HEK293 (cell line): ENCODE results near the gene GBX2.

ENCODE experiments used
- CTCF ChIA-PET: fragments of 350-600 bp; formaldehyde crosslinking; extraction: SDS; loops from one replicate; lab custom pipeline; 2021; ENCODE audit warnings: antibody characterized with exemption; lab: Yijun Ruan, JAX
- POLR2A ChIA-PET: fragments of 300-600 bp; formaldehyde crosslinking; extraction: SDS; loops from one replicate; lab custom pipeline; 2020; ENCODE audit warnings: antibody characterized with exemption, inconsistent platforms; lab: Yijun Ruan, JAX
- H3K27ac ChIP-seq: fragments of 200-500 bp; sonication (Bioruptor generic); 2 replicates; pipeline ENCODE4 v1.5.1; 2014; ENCODE audit warnings: low read depth, low read length, control low read depth, inconsistent platforms; ENCODE audit errors: extremely low read depth
- H3K36me3 ChIP-seq, 2 experiments: fragments of 200-500 bp in 1 of 2; sonication (Bioruptor generic) in 1 of 2; 1 replicate in 1 of 2; 2 replicates in 1 of 2; pipeline ENCODE4 v1.5.1; 2014 to 2017; ENCODE audit warnings: inconsistent platforms in 2 of 2, low read length in 2 of 2; ENCODE audit not compliant: control insufficient read depth in 2 of 2, insufficient read depth in 1 of 2
- H3K4me1 ChIP-seq: fragments of 200-500 bp; sonication (Bioruptor generic); 2 replicates; pipeline ENCODE4 v1.5.1; 2014; ENCODE audit warnings: mild to moderate bottlenecking, low read length, inconsistent platforms; ENCODE audit not compliant: control insufficient read depth, insufficient read depth
- H3K4me3 ChIP-seq: 2 replicates; pipeline ENCODE4 v1.5.1; 2011; ENCODE audit warnings: low read depth, mild to moderate bottlenecking, control low read depth, low read length, moderate library complexity
- H3K9me3 ChIP-seq: fragments of 200-500 bp; sonication (Bioruptor generic); 2 replicates; pipeline ENCODE4 v1.5.1; 2014; ENCODE audit warnings: low read depth, low read length, inconsistent platforms; ENCODE audit not compliant: control insufficient read depth, insufficient read depth
- BCL11B ChIP-seq: fragments of 450-650 bp; formaldehyde crosslinking; IDR thresholded peaks from 2 replicates; pipeline ENCODE4 v1.5.1; 2016; ENCODE audit warnings: low read depth, missing biosample characterization, missing genetic modification characterization
- FEZF1 ChIP-seq: fragments of 450-650 bp; formaldehyde crosslinking; IDR thresholded peaks from 2 replicates; pipeline ENCODE4 v1.5.1; 2016; ENCODE audit warnings: missing biosample characterization, missing genetic modification characterization
- GLI2 ChIP-seq: fragments of 450-650 bp; formaldehyde crosslinking; IDR thresholded peaks from 2 replicates; pipeline ENCODE4; 2017; ENCODE audit warnings: missing biosample characterization, missing genetic modification characterization, low read depth, borderline replicate concordance
- GLIS1 ChIP-seq: fragments of 450-650 bp; formaldehyde crosslinking; IDR thresholded peaks from 2 replicates; pipeline ENCODE4 v1.5.1; 2016; ENCODE audit warnings: missing biosample characterization, missing genetic modification characterization
- HOXA7 ChIP-seq: sonication (generic); formaldehyde crosslinking; IDR thresholded peaks from 2 replicates; pipeline ENCODE4 v1.8.1; 2022; ENCODE audit warnings: missing genetic modification reagents, borderline replicate concordance
- KLF1 ChIP-seq: fragments of 450-650 bp; formaldehyde crosslinking; IDR thresholded peaks from 2 replicates; pipeline ENCODE4 v1.5.1; 2016; ENCODE audit warnings: missing biosample characterization, missing genetic modification characterization
- SCRT2 ChIP-seq: fragments of 450-650 bp; formaldehyde crosslinking; IDR thresholded peaks from 2 replicates; pipeline ENCODE4 v1.5.1; 2016; ENCODE audit warnings: missing biosample characterization, missing genetic modification characterization
- ZBTB17 ChIP-seq: fragments of 450-650 bp; formaldehyde crosslinking; IDR thresholded peaks from 2 replicates; pipeline ENCODE4 v1.5.1; 2016; ENCODE audit warnings: missing biosample characterization, missing genetic modification characterization
- ZBTB21 ChIP-seq: fragments of 450-650 bp; formaldehyde crosslinking; IDR thresholded peaks from 2 replicates; pipeline ENCODE4 v1.5.1; 2017; ENCODE audit warnings: missing biosample characterization, missing genetic modification characterization
- ZBTB7A ChIP-seq: fragments of 450-650 bp; formaldehyde crosslinking; IDR thresholded peaks from 2 replicates; pipeline ENCODE4 v1.5.1; 2016; ENCODE audit warnings: low read depth, missing biosample characterization, missing genetic modification characterization
- ZNF132 ChIP-seq: fragments of 450-650 bp; formaldehyde crosslinking; IDR thresholded peaks from 2 replicates; pipeline ENCODE4 v1.5.1; 2017; ENCODE audit warnings: missing biosample characterization, missing genetic modification characterization, borderline replicate concordance
- ZNF146 ChIP-seq: fragments of 450-650 bp; formaldehyde crosslinking; IDR thresholded peaks from 2 replicates; pipeline ENCODE4 v1.5.1; 2016; ENCODE audit warnings: missing biosample characterization, missing genetic modification characterization
- ZNF223 ChIP-seq: fragments of 450-650 bp; formaldehyde crosslinking; IDR thresholded peaks from 2 replicates; pipeline ENCODE4 v1.5.1; 2016; ENCODE audit warnings: missing biosample characterization, missing genetic modification characterization
- ZNF24 ChIP-seq: fragments of 450-650 bp; formaldehyde crosslinking; IDR thresholded peaks from 2 replicates; pipeline ENCODE4 v1.5.1; 2016; ENCODE audit warnings: missing biosample characterization, missing genetic modification characterization
- ZNF404 ChIP-seq: fragments of 450-650 bp; formaldehyde crosslinking; IDR thresholded peaks from 2 replicates; pipeline ENCODE4 v1.5.1; 2017; ENCODE audit warnings: missing biosample characterization, missing genetic modification characterization
- ZNF433 ChIP-seq: fragments of 450-650 bp; formaldehyde crosslinking; IDR thresholded peaks from 2 replicates; pipeline ENCODE4 v1.5.1; 2016; ENCODE audit warnings: missing biosample characterization, missing genetic modification characterization, low read depth
- ZNF610 ChIP-seq: fragments of 450-650 bp; formaldehyde crosslinking; IDR thresholded peaks from 2 replicates; pipeline ENCODE4 v1.5.1; 2016; ENCODE audit warnings: missing biosample characterization, missing genetic modification characterization, borderline replicate concordance
- ZNF785 ChIP-seq: fragments of 450-650 bp; formaldehyde crosslinking; IDR thresholded peaks from 2 replicates; pipeline ENCODE4 v1.5.1; 2016; ENCODE audit warnings: missing biosample characterization, missing genetic modification characterization
- ZNF792 ChIP-seq: fragments of 450-650 bp; formaldehyde crosslinking; IDR thresholded peaks from 2 replicates; pipeline ENCODE4 v1.5.1; 2016; ENCODE audit warnings: missing biosample characterization, missing genetic modification characterization
- ZSCAN23 ChIP-seq: fragments of 450-650 bp; formaldehyde crosslinking; IDR thresholded peaks from 2 replicates; pipeline ENCODE4 v1.5.1; 2016; ENCODE audit warnings: missing biosample characterization, missing genetic modification characterization
- TF ChIP-seq, protein P1 (sequence below): fragments of 450-650 bp; formaldehyde crosslinking; IDR thresholded peaks from 2 replicates; pipeline ENCODE4 v1.5.1; 2017; ENCODE audit warnings: missing biosample characterization, missing genetic modification characterization
- TF ChIP-seq, protein P2 (sequence below): fragments of 450-650 bp; formaldehyde crosslinking; IDR thresholded peaks from 2 replicates; pipeline ENCODE4 v1.5.1; 2016; ENCODE audit warnings: missing biosample characterization, missing genetic modification characterization
- TF ChIP-seq, protein P3 (sequence below): fragments of 450-650 bp; formaldehyde crosslinking; IDR thresholded peaks from 2 replicates; pipeline ENCODE4 v1.5.1; 2016; ENCODE audit warnings: missing biosample characterization, missing genetic modification characterization, borderline replicate concordance
- TF ChIP-seq, protein P4 (sequence below): fragments of 450-650 bp; formaldehyde crosslinking; IDR thresholded peaks from 2 replicates; pipeline ENCODE4 v1.5.1; 2016; ENCODE audit warnings: missing biosample characterization, missing genetic modification characterization
- TF ChIP-seq, protein P5 (sequence below): fragments of 450-650 bp; formaldehyde crosslinking; IDR thresholded peaks from 2 replicates; pipeline ENCODE4 v1.5.1; 2016; ENCODE audit warnings: missing biosample characterization, missing genetic modification characterization

The GBX2 gene

DNA sequence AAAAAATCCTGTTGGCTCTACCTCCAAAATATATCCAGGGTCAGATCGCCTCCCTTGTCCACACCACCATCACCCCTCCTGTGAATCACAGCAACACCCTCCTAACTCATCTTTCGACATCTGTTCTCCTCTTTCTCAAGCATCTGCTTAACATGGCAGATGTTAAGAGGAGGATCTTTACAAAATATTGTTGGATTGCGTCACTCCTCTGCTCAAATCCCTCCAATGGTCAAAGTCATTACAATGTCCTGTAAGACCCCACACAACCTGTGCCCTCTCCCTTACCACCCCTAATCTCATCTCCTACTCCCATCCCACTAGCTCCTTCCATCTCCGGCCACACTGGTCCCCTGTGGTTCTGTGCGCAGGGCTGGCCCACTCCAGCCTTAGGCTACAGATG, 36.8 kb upstream of the GBX2 start (continued):
- TF ChIP-seq ZNF792 (tag by site-specific recombination): no peak
- TF ChIP-seq, protein P1, sequence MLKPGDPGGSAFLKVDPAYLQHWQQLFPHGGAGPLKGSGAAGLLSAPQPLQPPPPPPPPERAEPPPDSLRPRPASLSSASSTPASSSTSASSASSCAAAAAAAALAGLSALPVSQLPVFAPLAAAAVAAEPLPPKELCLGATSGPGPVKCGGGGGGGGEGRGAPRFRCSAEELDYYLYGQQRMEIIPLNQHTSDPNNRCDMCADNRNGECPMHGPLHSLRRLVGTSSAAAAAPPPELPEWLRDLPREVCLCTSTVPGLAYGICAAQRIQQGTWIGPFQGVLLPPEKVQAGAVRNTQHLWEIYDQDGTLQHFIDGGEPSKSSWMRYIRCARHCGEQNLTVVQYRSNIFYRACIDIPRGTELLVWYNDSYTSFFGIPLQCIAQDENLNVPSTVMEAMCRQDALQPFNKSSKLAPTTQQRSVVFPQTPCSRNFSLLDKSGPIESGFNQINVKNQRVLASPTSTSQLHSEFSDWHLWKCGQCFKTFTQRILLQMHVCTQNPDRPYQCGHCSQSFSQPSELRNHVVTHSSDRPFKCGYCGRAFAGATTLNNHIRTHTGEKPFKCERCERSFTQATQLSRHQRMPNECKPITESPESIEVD: no peak
- no peak for TF ChIP-seq BCL11B (tag by site-specific recombination)
- TF ChIP-seq ZSCAN23 (tag by site-specific recombination): no peak
- TF ChIP-seq, protein P2, sequence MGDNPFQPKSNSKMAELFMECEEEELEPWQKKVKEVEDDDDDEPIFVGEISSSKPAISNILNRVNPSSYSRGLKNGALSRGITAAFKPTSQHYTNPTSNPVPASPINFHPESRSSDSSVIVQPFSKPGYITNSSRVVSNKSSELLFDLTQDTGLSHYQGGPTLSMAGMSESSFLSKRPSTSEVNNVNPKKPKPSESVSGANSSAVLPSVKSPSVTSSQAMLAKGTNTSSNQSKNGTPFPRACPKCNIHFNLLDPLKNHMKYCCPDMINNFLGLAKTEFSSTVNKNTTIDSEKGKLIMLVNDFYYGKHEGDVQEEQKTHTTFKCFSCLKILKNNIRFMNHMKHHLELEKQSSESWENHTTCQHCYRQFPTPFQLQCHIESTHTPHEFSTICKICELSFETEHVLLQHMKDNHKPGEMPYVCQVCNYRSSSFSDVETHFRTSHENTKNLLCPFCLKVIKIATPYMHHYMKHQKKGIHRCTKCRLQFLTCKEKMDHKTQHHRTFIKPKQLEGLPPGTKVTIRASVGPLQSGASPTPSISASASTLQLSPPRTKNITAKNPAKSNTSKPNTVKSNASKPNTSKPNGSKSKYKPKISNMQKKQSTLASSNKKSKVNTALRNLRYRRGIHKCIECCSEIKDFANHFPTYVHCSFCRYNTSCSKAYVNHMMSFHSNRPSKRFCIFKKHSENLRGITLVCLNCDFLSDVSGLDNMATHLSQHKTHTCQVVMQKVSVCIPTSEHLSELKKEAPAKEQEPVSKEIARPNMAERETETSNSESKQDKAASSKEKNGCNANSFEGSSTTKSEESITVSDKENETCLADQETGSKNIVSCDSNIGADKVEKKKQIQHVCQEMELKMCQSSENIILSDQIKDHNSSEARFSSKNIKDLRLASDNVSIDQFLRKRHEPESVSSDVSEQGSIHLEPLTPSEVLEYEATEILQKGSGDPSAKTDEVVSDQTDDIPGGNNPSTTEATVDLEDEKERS: no peak
- TF ChIP-seq ZBTB7A: no peak
- TF ChIP-seq, protein P3, sequence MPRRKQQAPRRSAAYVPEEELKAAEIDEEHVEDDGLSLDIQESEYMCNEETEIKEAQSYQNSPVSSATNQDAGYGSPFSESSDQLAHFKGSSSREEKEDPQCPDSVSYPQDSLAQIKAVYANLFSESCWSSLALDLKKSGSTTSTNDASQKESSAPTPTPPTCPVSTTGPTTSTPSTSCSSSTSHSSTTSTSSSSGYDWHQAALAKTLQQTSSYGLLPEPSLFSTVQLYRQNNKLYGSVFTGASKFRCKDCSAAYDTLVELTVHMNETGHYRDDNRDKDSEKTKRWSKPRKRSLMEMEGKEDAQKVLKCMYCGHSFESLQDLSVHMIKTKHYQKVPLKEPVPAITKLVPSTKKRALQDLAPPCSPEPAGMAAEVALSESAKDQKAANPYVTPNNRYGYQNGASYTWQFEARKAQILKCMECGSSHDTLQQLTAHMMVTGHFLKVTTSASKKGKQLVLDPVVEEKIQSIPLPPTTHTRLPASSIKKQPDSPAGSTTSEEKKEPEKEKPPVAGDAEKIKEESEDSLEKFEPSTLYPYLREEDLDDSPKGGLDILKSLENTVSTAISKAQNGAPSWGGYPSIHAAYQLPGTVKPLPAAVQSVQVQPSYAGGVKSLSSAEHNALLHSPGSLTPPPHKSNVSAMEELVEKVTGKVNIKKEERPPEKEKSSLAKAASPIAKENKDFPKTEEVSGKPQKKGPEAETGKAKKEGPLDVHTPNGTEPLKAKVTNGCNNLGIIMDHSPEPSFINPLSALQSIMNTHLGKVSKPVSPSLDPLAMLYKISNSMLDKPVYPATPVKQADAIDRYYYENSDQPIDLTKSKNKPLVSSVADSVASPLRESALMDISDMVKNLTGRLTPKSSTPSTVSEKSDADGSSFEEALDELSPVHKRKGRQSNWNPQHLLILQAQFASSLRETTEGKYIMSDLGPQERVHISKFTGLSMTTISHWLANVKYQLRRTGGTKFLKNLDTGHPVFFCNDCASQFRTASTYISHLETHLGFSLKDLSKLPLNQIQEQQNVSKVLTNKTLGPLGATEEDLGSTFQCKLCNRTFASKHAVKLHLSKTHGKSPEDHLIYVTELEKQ (tag by site-specific recombination): no peak

DNA sequence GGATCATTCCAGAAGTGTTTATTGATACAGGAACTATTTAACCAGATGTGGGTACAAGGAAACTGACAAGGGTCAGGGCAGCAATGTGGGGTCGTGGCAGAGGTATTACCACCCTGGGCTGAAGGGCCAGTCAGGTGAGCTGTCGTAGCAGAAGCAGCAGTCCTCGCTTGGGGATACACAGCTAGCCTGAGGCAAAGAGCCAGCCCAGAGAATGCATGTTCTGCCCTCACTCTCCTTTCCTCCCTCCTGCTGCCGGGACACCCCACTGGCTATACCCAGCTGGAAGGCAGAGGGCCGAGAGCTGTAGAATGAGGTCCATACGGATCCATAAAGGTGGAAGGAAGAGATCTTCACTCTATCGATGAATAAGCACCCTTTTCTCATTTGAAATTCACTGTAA, 32.2 kb upstream of the GBX2 start:
- POLR2A ChIA-PET: no interaction called here
- Histone ChIP-seq H3K27ac (no peak overlapping the region), H3K9me3 (no peaks in the 10 kb centered on the region), H3K36me3 (no peaks in the 10 kb centered on the region), H3K4me1 (no peaks in the 10 kb centered on the region), H3K4me3 (no peak overlapping the region)
- CTCF ChIA-PET: interaction anchor here (0.6 to 1.2 kb wide), 4 partner anchors 9 to 421 kb away, joined by 3 to 4 read pairs (median 3); no protein-coding TSS in a partner anchor
- TF ChIP-seq ZBTB21 (tag by site-specific recombination): no peak
- no peak for TF ChIP-seq ZNF785 (tag by site-specific recombination)
- TF ChIP-seq GLIS1 (tag by site-specific recombination): no peak
- no peak for TF ChIP-seq HOXA7 (CRISPR knock-in tag)
- TF ChIP-seq, protein P4, sequence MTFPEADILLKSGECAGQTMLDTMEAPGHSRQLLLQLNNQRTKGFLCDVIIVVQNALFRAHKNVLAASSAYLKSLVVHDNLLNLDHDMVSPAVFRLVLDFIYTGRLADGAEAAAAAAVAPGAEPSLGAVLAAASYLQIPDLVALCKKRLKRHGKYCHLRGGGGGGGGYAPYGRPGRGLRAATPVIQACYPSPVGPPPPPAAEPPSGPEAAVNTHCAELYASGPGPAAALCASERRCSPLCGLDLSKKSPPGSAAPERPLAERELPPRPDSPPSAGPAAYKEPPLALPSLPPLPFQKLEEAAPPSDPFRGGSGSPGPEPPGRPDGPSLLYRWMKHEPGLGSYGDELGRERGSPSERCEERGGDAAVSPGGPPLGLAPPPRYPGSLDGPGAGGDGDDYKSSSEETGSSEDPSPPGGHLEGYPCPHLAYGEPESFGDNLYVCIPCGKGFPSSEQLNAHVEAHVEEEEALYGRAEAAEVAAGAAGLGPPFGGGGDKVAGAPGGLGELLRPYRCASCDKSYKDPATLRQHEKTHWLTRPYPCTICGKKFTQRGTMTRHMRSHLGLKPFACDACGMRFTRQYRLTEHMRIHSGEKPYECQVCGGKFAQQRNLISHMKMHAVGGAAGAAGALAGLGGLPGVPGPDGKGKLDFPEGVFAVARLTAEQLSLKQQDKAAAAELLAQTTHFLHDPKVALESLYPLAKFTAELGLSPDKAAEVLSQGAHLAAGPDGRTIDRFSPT (tag by site-specific recombination): no peak
- TF ChIP-seq, protein P5, sequence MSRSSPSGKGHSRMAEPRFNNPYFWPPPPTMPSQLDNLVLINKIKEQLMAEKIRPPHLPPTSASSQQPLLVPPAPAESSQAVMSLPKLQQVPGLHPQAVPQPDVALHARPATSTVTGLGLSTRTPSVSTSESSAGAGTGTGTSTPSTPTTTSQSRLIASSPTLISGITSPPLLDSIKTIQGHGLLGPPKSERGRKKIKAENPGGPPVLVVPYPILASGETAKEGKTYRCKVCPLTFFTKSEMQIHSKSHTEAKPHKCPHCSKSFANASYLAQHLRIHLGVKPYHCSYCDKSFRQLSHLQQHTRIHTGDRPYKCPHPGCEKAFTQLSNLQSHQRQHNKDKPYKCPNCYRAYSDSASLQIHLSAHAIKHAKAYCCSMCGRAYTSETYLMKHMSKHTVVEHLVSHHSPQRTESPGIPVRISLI: no peak
- no peak for TF ChIP-seq ZNF24 (tag by site-specific recombination)
- TF ChIP-seq ZNF433 (tag by site-specific recombination): no peak
- no peak for TF ChIP-seq ZNF132 (tag by site-specific recombination)
- no peak for TF ChIP-seq ZNF610 (tag by site-specific recombination)
- TF ChIP-seq ZNF223: no peak
- no peak for TF ChIP-seq ZNF404 (tag by site-specific recombination)
- TF ChIP-seq KLF1 (tag by site-specific recombination): no peak
- no peak for TF ChIP-seq ZBTB17
- TF ChIP-seq ZNF146: no peak
- TF ChIP-seq SCRT2: no peak
- no peak for TF ChIP-seq FEZF1 (tag by site-specific recombination)
- TF ChIP-seq GLI2: no peak
